HepG2 (cell line): ENCODE measurements around the gene PHKG2. TPM values are rescaled to one million over a fixed set of nuclear protein-coding genes. Genes with fewer than 3 reads are reported as not detected.
A peak's percentile ranks its signal among the peaks of the same experiment; 100 is the strongest.

Experiments
- AKAP8 ChIP-seq: sonication (generic); formaldehyde crosslinking; IDR thresholded peaks from 2 replicates; pipeline ENCODE4 v1.5.1; 2020; ENCODE audit warnings: mild to moderate bottlenecking, missing genetic modification reagents
- ATF7-NPFF ChIP-seq: sonication (generic); formaldehyde crosslinking; IDR thresholded peaks from 2 replicates; pipeline ENCODE4 v1.8.1; 2023; ENCODE audit warnings: mild to moderate bottlenecking, low read depth, missing genetic modification reagents, moderate library complexity
- CERS6 ChIP-seq: sonication (generic); formaldehyde crosslinking; IDR thresholded peaks from 2 replicates; pipeline ENCODE4 v1.5.0; 2020; ENCODE audit warnings: missing genetic modification reagents
- FOXM1 ChIP-seq: sonication (generic); formaldehyde crosslinking; IDR thresholded peaks from 2 replicates; pipeline ENCODE4 v1.5.0; 2020; ENCODE audit warnings: missing genetic modification reagents
- FOXO1 ChIP-seq: sonication (generic); formaldehyde crosslinking; IDR thresholded peaks from 2 replicates; pipeline ENCODE4 v1.4.0; 2020; ENCODE audit warnings: missing genetic modification reagents
- GATAD1 ChIP-seq: IDR thresholded peaks from 2 replicates; pipeline ENCODE4 v1.6.1; 2016; ENCODE audit warnings: missing genetic modification reagents, missing compliant biosample characterization
- HNRNPL ChIP-seq: fragments of 200-400 bp; formaldehyde crosslinking; IDR thresholded peaks from 2 replicates; pipeline ENCODE4 v1.6.1; 2017; ENCODE audit warnings: mild to moderate bottlenecking, low read depth, low read length
- KAT2B ChIP-seq: fragments of 150-350 bp; IDR thresholded peaks from 2 replicates; pipeline ENCODE4 v1.6.1; 2014; ENCODE audit warnings: low read depth, low read length, borderline replicate concordance
- MEIS2 ChIP-seq: sonication (generic); formaldehyde crosslinking; IDR thresholded peaks from 2 replicates; pipeline ENCODE4 v1.9.0; 2021; ENCODE audit warnings: mild to moderate bottlenecking, missing genetic modification reagents
- NFIB ChIP-seq: sonication (generic); formaldehyde crosslinking; IDR thresholded peaks from 2 replicates; pipeline ENCODE4 v1.9.0; 2021; ENCODE audit warnings: missing genetic modification reagents, mild to moderate bottlenecking, borderline replicate concordance
- NR2C2 ChIP-seq: sonication (generic); formaldehyde crosslinking; IDR thresholded peaks from 2 replicates; pipeline ENCODE4 v1.4.0; 2020; ENCODE audit warnings: missing genetic modification reagents, mild to moderate bottlenecking, moderate library complexity, borderline replicate concordance
- PHB2 ChIP-seq: fragments of 450-650 bp; IDR thresholded peaks from 2 replicates; pipeline ENCODE4 v1.6.1; 2018; ENCODE audit not compliant: partially characterized antibody
- REPIN1 ChIP-seq: sonication (generic); formaldehyde crosslinking; IDR thresholded peaks from 2 replicates; pipeline ENCODE4 v1.8.0; 2022; ENCODE audit warnings: missing genetic modification reagents, low read depth, mild to moderate bottlenecking, borderline replicate concordance
- SMC3 ChIP-seq: IDR thresholded peaks from 2 replicates; pipeline ENCODE4 v1.6.1; 2011; ENCODE audit warnings: low read length, improper control_type of control experiment
- WIZ ChIP-seq: sonication (generic); formaldehyde crosslinking; IDR thresholded peaks from 2 replicates; pipeline ENCODE4 v1.5.1; 2020; ENCODE audit warnings: mild to moderate bottlenecking, missing genetic modification reagents
- ZBTB42 ChIP-seq: sonication (generic); formaldehyde crosslinking; IDR thresholded peaks from 2 replicates; pipeline ENCODE4 v1.5.0; 2020; ENCODE audit warnings: mild to moderate bottlenecking, missing genetic modification reagents
- ZFP62 ChIP-seq: sonication (generic); formaldehyde crosslinking; IDR thresholded peaks from 2 replicates; pipeline ENCODE4 v1.4.0; 2020; ENCODE audit warnings: missing genetic modification reagents
- ZKSCAN5 ChIP-seq: sonication (generic); formaldehyde crosslinking; IDR thresholded peaks from 2 replicates; pipeline ENCODE4 v1.5.1; 2020; ENCODE audit warnings: mild to moderate bottlenecking, missing genetic modification reagents
- ZNF121 ChIP-seq: sonication (generic); formaldehyde crosslinking; IDR thresholded peaks from 2 replicates; pipeline ENCODE4 v1.5.0; 2020; ENCODE audit warnings: mild to moderate bottlenecking, missing genetic modification reagents
- ZNF329 ChIP-seq: sonication (generic); formaldehyde crosslinking; IDR thresholded peaks from 2 replicates; pipeline ENCODE4 v1.9.0; 2021; ENCODE audit warnings: low read depth, mild to moderate bottlenecking, missing genetic modification reagents
- ZNF34 ChIP-seq: sonication (generic); formaldehyde crosslinking; IDR thresholded peaks from 2 replicates; pipeline ENCODE4 v1.4.0; 2020; ENCODE audit warnings: mild to moderate bottlenecking, missing genetic modification reagents, borderline replicate concordance
- ZNF354B ChIP-seq: sonication (generic); formaldehyde crosslinking; IDR thresholded peaks from 2 replicates; pipeline ENCODE4 v1.8.0; 2022; ENCODE audit warnings: mild to moderate bottlenecking, missing genetic modification reagents
- ZNF451 ChIP-seq: sonication (generic); formaldehyde crosslinking; IDR thresholded peaks from 2 replicates; pipeline ENCODE4 v1.5.0; 2020; ENCODE audit warnings: mild to moderate bottlenecking, missing genetic modification reagents
- ZNF550 ChIP-seq: sonication (generic); formaldehyde crosslinking; IDR thresholded peaks from 2 replicates; pipeline ENCODE4 v1.4.0; 2020; ENCODE audit warnings: mild to moderate bottlenecking, missing genetic modification reagents, borderline replicate concordance
- ZNF552 ChIP-seq: sonication (generic); formaldehyde crosslinking; IDR thresholded peaks from 2 replicates; pipeline ENCODE4 v1.9.0; 2022; ENCODE audit warnings: missing genetic modification reagents, mild to moderate bottlenecking, borderline replicate concordance
- polyA plus RNA-seq, 8 experiments: library from polyadenylated mRNA; depleted of rRNA in 3 of 8; stranded (reverse) in 7 of 8; unstranded in 1 of 8; fragments of >200 nt; fragmentation: Illumina TruSeq in 4 of 8; extraction: Trizol in 4 of 8; gene quantifications; 2 replicates each; pipeline versions ENCODE4 v1.2.1 to v1.2.3, GENCODE V29; 2011 to 2016; ENCODE audit warnings: low read depth in 4 of 8, missing spikeins in 1 of 8, mixed read lengths in 1 of 8; ENCODE audit not compliant: insufficient read depth in 1 of 8
- total RNA-seq, 5 experiments: library from RNA; depleted of rRNA; stranded (reverse); fragments of >200 nt; fragmentation: Illumina TruSeq; extraction: Trizol; gene quantifications; 2 replicates each; pipeline ENCODE4 v1.2.3, GENCODE V29; 2016; ENCODE audit warnings: low read depth in 1 of 5
- TF ChIP-seq, protein P1 (sequence below): sonication (generic); formaldehyde crosslinking; IDR thresholded peaks from 2 replicates; pipeline ENCODE4 v1.4.0; 2020; ENCODE audit warnings: missing genetic modification reagents, borderline replicate concordance

The PHKG2 gene
- total and polyA plus RNA-seq, 2 of the 13 experiments (the other 11 are each of a cell fraction or from before 2014, with no cell fraction given), result 37.4 to 42.1 TPM

GRCh38 chr16:30761928-30762902, 14.0 kb downstream of the PHKG2 start, which contains the start of the genes CFAP119 and RNF40 (continued):
- TF ChIP-seq, protein P1, sequence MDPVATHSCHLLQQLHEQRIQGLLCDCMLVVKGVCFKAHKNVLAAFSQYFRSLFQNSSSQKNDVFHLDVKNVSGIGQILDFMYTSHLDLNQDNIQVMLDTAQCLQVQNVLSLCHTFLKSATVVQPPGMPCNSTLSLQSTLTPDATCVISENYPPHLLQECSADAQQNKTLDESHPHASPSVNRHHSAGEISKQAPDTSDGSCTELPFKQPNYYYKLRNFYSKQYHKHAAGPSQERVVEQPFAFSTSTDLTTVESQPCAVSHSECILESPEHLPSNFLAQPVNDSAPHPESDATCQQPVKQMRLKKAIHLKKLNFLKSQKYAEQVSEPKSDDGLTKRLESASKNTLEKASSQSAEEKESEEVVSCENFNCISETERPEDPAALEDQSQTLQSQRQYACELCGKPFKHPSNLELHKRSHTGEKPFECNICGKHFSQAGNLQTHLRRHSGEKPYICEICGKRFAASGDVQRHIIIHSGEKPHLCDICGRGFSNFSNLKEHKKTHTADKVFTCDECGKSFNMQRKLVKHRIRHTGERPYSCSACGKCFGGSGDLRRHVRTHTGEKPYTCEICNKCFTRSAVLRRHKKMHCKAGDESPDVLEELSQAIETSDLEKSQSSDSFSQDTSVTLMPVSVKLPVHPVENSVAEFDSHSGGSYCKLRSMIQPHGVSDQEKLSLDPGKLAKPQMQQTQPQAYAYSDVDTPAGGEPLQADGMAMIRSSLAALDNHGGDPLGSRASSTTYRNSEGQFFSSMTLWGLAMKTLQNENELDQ, result 0 out of 2 replicates have a peak, but pooled peaks have one; percentile 65
- TF ChIP-seq ZNF121 (CRISPR knock-in tag) (no peak), KAT2B (no peak), ZNF550 (CRISPR knock-in tag) (no peak), CERS6 (CRISPR knock-in tag) (no peak), ZNF34 (CRISPR knock-in tag) (peak; percentile 74; the same call in 1 of the 2 replicates), ATF7-NPFF (CRISPR knock-in tag) (peak; percentile 63), ZKSCAN5 (CRISPR knock-in tag) (no peak), AKAP8 (no peak), ZNF552 (CRISPR knock-in tag) (no peak; the same call in none of the 2 replicates), ZBTB42 (CRISPR knock-in tag) (peak; percentile 8; the same call in 1 of the 2 replicates), ZNF451 (CRISPR knock-in tag) (no peak), REPIN1 (CRISPR knock-in tag) (peak; percentile 73), PHB2 (no peak), WIZ (CRISPR knock-in tag) (0 out of 2 replicates have a peak, but pooled peaks have one; percentile 37), HNRNPL (0 out of 2 replicates have a peak, but pooled peaks have one; percentile 10), FOXM1 (CRISPR knock-in tag) (no peak), NR2C2 (CRISPR knock-in tag) (peak; percentile 59), ZFP62 (CRISPR knock-in tag) (no peak), ZNF329 (peak; percentile 81), ZNF354B (CRISPR knock-in tag) (peak; percentile 83; the same call in 1 of the 2 replicates), MEIS2 (CRISPR knock-in tag) (peak; percentile 65), NFIB (CRISPR knock-in tag) (no peak), SMC3 (no peak; the same call in 1 of the 2 replicates), GATAD1 (CRISPR knock-in tag) (peak; percentile 94), FOXO1 (CRISPR knock-in tag) (peak; percentile 28; the same call in 1 of the 2 replicates)
